H1 (cell line): ENCODE measurements around the gene RNASE7. TPM values are rescaled to one million over a fixed set of nuclear protein-coding genes. Genes with fewer than 3 reads are reported as not detected.

Source experiments
- CTCF ChIA-PET: fragments of 300-600 bp; sonication (Branson Sonifier 250); formaldehyde crosslinking; loops from one replicate; lab custom pipeline; 2021; ENCODE audit not compliant: partially characterized antibody; lab: Charles Lee
- POLR2A ChIA-PET: fragments of 300-600 bp; sonication (Branson Sonifier 250); formaldehyde crosslinking; loops from one replicate; lab custom pipeline; 2021; ENCODE audit warnings: inconsistent platforms; ENCODE audit not compliant: partially characterized antibody; lab: Charles Lee
- DNase-seq, 2 experiments: peaks; one replicate each; pipeline versions ENCODE4 v3.0.0 to v3.0.0-alpha.2; 2010 to 2022; ENCODE audit warnings: low spot score in 2 of 2, low read depth in 1 of 2, mixed read lengths in 1 of 2
- FAIRE-seq: peaks from 2 replicates; lab custom pipeline; 2011; peaks lifted over from hg19 to GRCh38; lab: Jason Lieb, UNC
- H2AFZ ChIP-seq: 2 replicates; pipeline ENCODE4 v1.8.1; 2012; ENCODE audit warnings: low read length, inconsistent platforms
- H2AK5ac ChIP-seq: 2 replicates; pipeline ENCODE4 v1.6.1; 2013; ENCODE audit warnings: low read depth, low read length
- H2BK120ac ChIP-seq: replicated peaks from 2 replicates; pipeline ENCODE3; 2013; ENCODE audit warnings: low read depth, low read length, inconsistent platforms
- H2BK12ac ChIP-seq: 2 replicates; pipeline ENCODE4 v1.6.1; 2013; ENCODE audit warnings: low read depth, low read length
- H2BK15ac ChIP-seq: 2 replicates; pipeline ENCODE4 v1.6.1; 2013; ENCODE audit warnings: low read length
- H2BK20ac ChIP-seq: 2 replicates; pipeline ENCODE4 v1.6.1; 2013; ENCODE audit warnings: low read length
- H2BK5ac ChIP-seq: 2 replicates; pipeline ENCODE4 v1.6.1; 2013; ENCODE audit warnings: low read depth, low read length
- H3K14ac ChIP-seq: 2 replicates; pipeline ENCODE4 v1.6.1; 2013; ENCODE audit warnings: inconsistent platforms; ENCODE audit not compliant: insufficient read length
- H3K18ac ChIP-seq: 2 replicates; pipeline ENCODE4 v1.6.1; 2013; ENCODE audit warnings: low read length; ENCODE audit errors: extremely low read depth
- H3K23ac ChIP-seq: 2 replicates; pipeline ENCODE4 v1.6.1; 2013; ENCODE audit warnings: inconsistent platforms; ENCODE audit not compliant: insufficient read length
- H3K23me2 ChIP-seq: 2 replicates; pipeline ENCODE4 v1.6.1; 2013; ENCODE audit warnings: low read depth, low read length
- H3K27ac ChIP-seq: 2 replicates; pipeline ENCODE4 v1.6.1; 2011; ENCODE audit warnings: low read depth, low read length, inconsistent platforms
- H3K27me3 ChIP-seq, 4 experiments: replicated peaks in 1 of 4; 1 replicate in 1 of 4; 2 replicates in 3 of 4; pipeline versions ENCODE4 v1.6.1 to v1.8.1; 2011 to 2013; ENCODE audit warnings: low read length in 3 of 4, mild to moderate bottlenecking in 3 of 4, inconsistent platforms in 2 of 4, mixed read lengths in 2 of 4, moderate library complexity in 1 of 4; ENCODE audit not compliant: control insufficient read depth in 3 of 4, insufficient read depth in 3 of 4; ENCODE audit errors: extremely low read depth in 1 of 4
- H3K36me3 ChIP-seq, 4 experiments: 2 replicates each; pipeline versions ENCODE4 v1.6.1 to v1.8.1; 2011 to 2013; ENCODE audit warnings: mild to moderate bottlenecking in 4 of 4, low read length in 3 of 4, moderate library complexity in 2 of 4, control low read depth in 1 of 4, inconsistent platforms in 1 of 4; ENCODE audit not compliant: insufficient read depth in 4 of 4, control insufficient read depth in 2 of 4
- H3K4ac ChIP-seq: replicated peaks from 2 replicates; pipeline ENCODE3; 2013; ENCODE audit warnings: low read length, low read depth, mixed read lengths, inconsistent platforms; ENCODE audit not compliant: insufficient read length
- H3K4me1 ChIP-seq, 4 experiments: replicated peaks in 1 of 4; 1 replicate in 1 of 4; 2 replicates in 3 of 4; pipeline versions ENCODE4 v1.6.1 to v1.8.1; 2011 to 2013; ENCODE audit warnings: low read length in 3 of 4, inconsistent platforms in 2 of 4, mixed read lengths in 1 of 4; ENCODE audit not compliant: insufficient read depth in 4 of 4, control insufficient read depth in 3 of 4
- H3K4me2 ChIP-seq, 2 experiments: 2 replicates each; pipeline versions ENCODE4 v1.6.1 to v1.8.1; 2011 to 2013; ENCODE audit warnings: low read depth in 2 of 2, low read length in 2 of 2, control low read depth in 1 of 2, inconsistent platforms in 1 of 2, mild to moderate bottlenecking in 1 of 2; ENCODE audit not compliant: insufficient read depth in 1 of 2
- H3K4me3 ChIP-seq, 4 experiments: fragments of 200-600, 300-600 bp in 1 of 4; sonication (generic), shearing (Covaris generic), sonication (Bioruptor Twin) in 1 of 4; 2 replicates each; pipeline versions ENCODE4 v1.5.1 to v1.8.1; 2011 to 2016; ENCODE audit warnings: low read length in 4 of 4, low read depth in 3 of 4, control low read depth in 2 of 4, inconsistent platforms in 2 of 4, mild to moderate bottlenecking in 2 of 4, mixed read lengths in 1 of 4, moderate library complexity in 1 of 4; ENCODE audit not compliant: insufficient read depth in 2 of 4; ENCODE audit errors: extremely low read depth in 1 of 4
- H3K56ac ChIP-seq: replicated peaks from 2 replicates; pipeline ENCODE3; 2013; ENCODE audit warnings: low read depth, mild to moderate bottlenecking, mixed read lengths, low read length, inconsistent platforms; ENCODE audit not compliant: insufficient read length
- H3K79me1 ChIP-seq: 2 replicates; pipeline ENCODE4 v1.6.1; 2013; ENCODE audit warnings: low read depth, low read length, control low read depth
- H3K79me2 ChIP-seq, 2 experiments: 2 replicates each; pipeline versions ENCODE4 v1.6.1 to v1.8.1; 2012 to 2013; ENCODE audit warnings: low read length in 2 of 2, mild to moderate bottlenecking in 2 of 2, inconsistent platforms in 1 of 2; ENCODE audit not compliant: insufficient read depth in 2 of 2, control insufficient read depth in 1 of 2
- H3K9ac ChIP-seq, 4 experiments: replicated peaks in 1 of 4; 1 replicate in 1 of 4; 2 replicates in 3 of 4; pipeline versions ENCODE4 v1.6.1 to v1.8.1; 2011 to 2013; ENCODE audit warnings: low read depth in 3 of 4, low read length in 3 of 4, control low read depth in 2 of 4, mild to moderate bottlenecking in 2 of 4, moderate library complexity in 2 of 4, inconsistent platforms in 1 of 4; ENCODE audit errors: extremely low read depth in 1 of 4
- H3K9me3 ChIP-seq, 2 experiments: 2 replicates each; pipeline versions ENCODE4 v1.6.1 to v1.8.1; 2012 to 2013; ENCODE audit warnings: mild to moderate bottlenecking in 2 of 2, moderate library complexity in 2 of 2, control low read depth in 1 of 2, inconsistent platforms in 1 of 2, low read depth in 1 of 2, low read length in 1 of 2, mixed read lengths in 1 of 2; ENCODE audit not compliant: insufficient read depth in 2 of 2
- H4K20me1 ChIP-seq, 2 experiments: replicated peaks in 1 of 2; 2 replicates each; pipeline versions ENCODE3 to v1.8.1; 2011 to 2013; ENCODE audit warnings: inconsistent platforms in 2 of 2, low read length in 2 of 2, mild to moderate bottlenecking in 1 of 2; ENCODE audit not compliant: insufficient read depth in 2 of 2, control insufficient read depth in 1 of 2
- H4K5ac ChIP-seq: 2 replicates; pipeline ENCODE4 v1.6.1; 2013; ENCODE audit warnings: low read length, low read depth, mixed read lengths, inconsistent platforms; ENCODE audit not compliant: insufficient read length
- H4K8ac ChIP-seq: 2 replicates; pipeline ENCODE4 v1.8.0; 2013; ENCODE audit warnings: mild to moderate bottlenecking, moderate library complexity, low read length, inconsistent platforms; ENCODE audit not compliant: insufficient read depth; ENCODE audit errors: extremely low read depth
- H4K91ac ChIP-seq: replicated peaks from 2 replicates; pipeline ENCODE3; 2013; ENCODE audit warnings: low read length, mixed read lengths, inconsistent platforms; ENCODE audit not compliant: insufficient read length
- ATF3 ChIP-seq: IDR thresholded peaks from 2 replicates; pipeline ENCODE4 v1.6.1; 2011; ENCODE audit warnings: low read depth, mild to moderate bottlenecking, low read length; ENCODE audit not compliant: insufficient read depth
- CBX5 ChIP-seq: fragments of 300-800, 300-1000 bp; sonication (generic); IDR thresholded peaks from 2 replicates; pipeline ENCODE4 v1.7.1; 2016; ENCODE audit warnings: antibody characterized with exemption, low read length, low read depth
- CEBPB ChIP-seq: IDR thresholded peaks from 2 replicates; pipeline ENCODE4 v1.6.1; 2012; ENCODE audit warnings: low read depth, low read length
- E2F6 ChIP-seq: IDR thresholded peaks from 2 replicates; pipeline ENCODE4 v1.6.1; 2012; ENCODE audit warnings: inconsistent platforms
- EP300 ChIP-seq, 2 experiments: IDR thresholded peaks; 1 replicate in 1 of 2; 2 replicates in 1 of 2; pipeline ENCODE4 v1.6.1; 2011 to 2012; ENCODE audit warnings: low read depth in 2 of 2, low read length in 2 of 2, mild to moderate bottlenecking in 2 of 2, borderline replicate concordance in 1 of 2, inconsistent platforms in 1 of 2, moderate library complexity in 1 of 2
- GABPA ChIP-seq: IDR thresholded peaks from 2 replicates; pipeline ENCODE4 v1.6.1; 2011; ENCODE audit warnings: mild to moderate bottlenecking, low read length, moderate library complexity, borderline replicate concordance; ENCODE audit not compliant: insufficient read depth
- GTF2F1 ChIP-seq: IDR thresholded peaks from 2 replicates; pipeline ENCODE4 v1.6.1; 2012; ENCODE audit warnings: low read depth, low read length, improper control_type of control experiment, borderline replicate concordance
- MAFK ChIP-seq: IDR thresholded peaks from 2 replicates; pipeline ENCODE4 v1.6.1; 2012; ENCODE audit warnings: low read depth, mild to moderate bottlenecking, improper control_type of control experiment, low read length
- PHF8 ChIP-seq: fragments of 200-600 bp; sonication (generic); conservative IDR thresholded peaks from 2 replicates; pipeline ENCODE4 v1.7.1; 2012; ENCODE audit warnings: low read depth, mild to moderate bottlenecking, inconsistent platforms, low read length, moderate library complexity
- POLR2A ChIP-seq, 2 experiments: IDR thresholded peaks; 1 replicate in 1 of 2; 2 replicates in 1 of 2; pipeline ENCODE4 v1.6.1; 2011; ENCODE audit warnings: low read depth in 2 of 2, low read length in 2 of 2, mild to moderate bottlenecking in 2 of 2; ENCODE audit errors: control extremely low read depth in 1 of 2
- SP2 ChIP-seq: IDR thresholded peaks from 2 replicates; pipeline ENCODE4 v1.6.1; 2012; ENCODE audit warnings: mild to moderate bottlenecking, low read length, inconsistent platforms
- SP4 ChIP-seq: IDR thresholded peaks from 2 replicates; pipeline ENCODE4 v1.6.1; 2012; ENCODE audit warnings: low read length, inconsistent platforms
- YY1 ChIP-seq: IDR thresholded peaks from 2 replicates; pipeline ENCODE4 v1.6.1; 2011; ENCODE audit warnings: low read depth, mild to moderate bottlenecking, low read length
- ZNF274 ChIP-seq: IDR thresholded peaks from 2 replicates; pipeline ENCODE4 v1.7.0; 2012; ENCODE audit warnings: low read length, borderline replicate concordance; ENCODE audit errors: extremely low read depth
- WGBS, 2 experiments: shearing (Covaris generic) in 1 of 2; methylation state at CpG; one replicate each; pipeline versions ENCODE4 v1.1.6 to v1.1.7; 2013 to 2015; ENCODE audit warnings: low lambda C conversion rate in 2 of 2, mixed read lengths in 2 of 2, inconsistent platforms in 1 of 2, low coverage in 1 of 2, missing lambda C conversion rate in 1 of 2; ENCODE audit not compliant: insufficient replicate concordance in 2 of 2, insufficient coverage in 1 of 2, insufficient read length in 1 of 2; ENCODE audit errors: extremely low coverage in 1 of 2, missing lambda C conversion rate in 1 of 2; 5-methylcytosine and 5-hydroxymethylcytosine counted together
- polyA plus RNA-seq, 7 experiments: library from polyadenylated mRNA; depleted of rRNA in 3 of 7; stranded (reverse) in 5 of 7; unstranded in 2 of 7; fragments of >200 nt in 5 of 7; fragments of 200-250 nt in 2 of 7; gene quantifications; 1 replicate in 5 of 7; 2 replicates in 1 of 7; 4 replicates in 1 of 7; pipeline versions ENCODE4 v1.2.1 to v1.2.3, GENCODE V29; 2011 to 2013; ENCODE audit warnings: missing spikeins in 2 of 7, mixed read lengths in 2 of 7
- total RNA-seq: library from RNA; stranded (reverse); fragmentation: NEBNext Ultra II Directional; extraction: Animal tissue kit (Norgen Biotek cat#: 25700); gene quantifications from 2 replicates; pipeline ENCODE4 v1.2.1, GENCODE V29; 2021

RNASE7 gene
- total and polyA plus RNA-seq, 2 of the 8 experiments (the other 6 are each of a cell fraction or from before 2014, with no cell fraction given): not detected

GRCh38 chr14:21048638-21049037 is 6.5 kb downstream of the RNASE7 start:
- no peak overlapping the region for H2BK20ac ChIP-seq
- no peak for DNase-seq
- H3K27me3 ChIP-seq: no peaks in the 10 kb centered on the region
- no peak overlapping the region for H3K4ac ChIP-seq
- H3K9me3 ChIP-seq: no peaks in the 10 kb centered on the region
- no peak overlapping the region for H3K23ac ChIP-seq
- H3K18ac ChIP-seq: no peak overlapping the region
- H3K36me3 ChIP-seq: no peaks in the 10 kb centered on the region
- H3K4me3 ChIP-seq: no peak overlapping the region
- CTCF ChIA-PET: interaction anchor here (1.0 to 3.7 kb wide), 9 partner anchors 9 to 88 kb away, joined by 3 to 28 read pairs (median 4); partner anchors contain the start of gene RNASE8
- no peaks in the 10 kb centered on the region for H3K23me2 ChIP-seq
- H3K79me2 ChIP-seq: no peaks in the 10 kb centered on the region
- H2BK15ac ChIP-seq: no peak overlapping the region
- H4K8ac ChIP-seq: no peak overlapping the region
- H3K9ac ChIP-seq: no peak overlapping the region
- POLR2A ChIA-PET: interaction anchor here (0.6 to 1.3 kb wide), 2 partner anchors 9 to 470 kb away, joined by 3 read pairs; no protein-coding TSS in a partner anchor
- no peak overlapping the region for H2BK5ac ChIP-seq
- no peak overlapping the region for H3K4me2 ChIP-seq
- WGBS, 2 experiments: 95% methylated on average over 2 of the region's 2 CpGs; no CpG with 5 or more reads in 1 of the 2 experiments
- H4K91ac ChIP-seq: no peak overlapping the region
- H3K27ac ChIP-seq: no peak overlapping the region
- no peak for FAIRE-seq
- no peak overlapping the region for H3K56ac ChIP-seq
- H3K14ac ChIP-seq: no peak overlapping the region
- no peak overlapping the region for H2AK5ac ChIP-seq
- H3K79me1 ChIP-seq: no peaks in the 10 kb centered on the region
- H2AFZ ChIP-seq: no peak overlapping the region
- H2BK12ac ChIP-seq: no peak overlapping the region
- no peak overlapping the region for H2BK120ac ChIP-seq
- no peak overlapping the region for H4K5ac ChIP-seq
- no peaks in the 10 kb centered on the region for H4K20me1 ChIP-seq
- no peaks in the 10 kb centered on the region for H3K4me1 ChIP-seq
- TF ChIP-seq E2F6: no peak
- TF ChIP-seq POLR2A (IDR thresholded peaks at IDR 0.05; ENCODE audit: control extremely low read depth in 1 of 2, low read depth in 2 of 2, low read length in 2 of 2): no peak
- TF ChIP-seq MAFK: no peak
- no peak for TF ChIP-seq EP300 (IDR thresholded peaks at IDR 0.05; ENCODE audit: borderline replicate concordance in 1 of 2, low read depth in 2 of 2, low read length in 2 of 2)
- no peak for TF ChIP-seq GTF2F1
- no peak for TF ChIP-seq GABPA
- TF ChIP-seq PHF8: no peak
- no peak for TF ChIP-seq ZNF274
- no peak for TF ChIP-seq SP4
- no peak for TF ChIP-seq ATF3
- no peak for TF ChIP-seq CBX5
- no peak for TF ChIP-seq YY1
- TF ChIP-seq CEBPB: no peak
- TF ChIP-seq SP2: no peak
